ENCODE results near the gene PABPC1L.

- TF ChIP-seq CTCF (IDR thresholded peaks at IDR 0.05): no peak
- no peak for TF ChIP-seq POLR2A (IDR thresholded peaks at IDR 0.05)
These were observed 2.3 kb downstream of the PABPC1L start for GRCh38 chr20:44912189-44912588.

All from body of pancreas (tissue), 4 donors.